HG02870 (cell line): ENCODE results near the gene VAMP8.
"Not testable (repeated sequence)": the region's sequence is repeated elsewhere in the genome, so short reads cannot be mapped to it uniquely, and the experiment has no call there.

ENCODE experiments used
- ATAC-seq: cut with Tn5 transposase; IDR thresholded peaks from one replicate; pipeline ENCODE4 v1.9.1; 2021; ENCODE audit warnings: mild to moderate bottlenecking, moderate library complexity; ENCODE audit not compliant: unreplicated experiment

The VAMP8 gene

DNA sequence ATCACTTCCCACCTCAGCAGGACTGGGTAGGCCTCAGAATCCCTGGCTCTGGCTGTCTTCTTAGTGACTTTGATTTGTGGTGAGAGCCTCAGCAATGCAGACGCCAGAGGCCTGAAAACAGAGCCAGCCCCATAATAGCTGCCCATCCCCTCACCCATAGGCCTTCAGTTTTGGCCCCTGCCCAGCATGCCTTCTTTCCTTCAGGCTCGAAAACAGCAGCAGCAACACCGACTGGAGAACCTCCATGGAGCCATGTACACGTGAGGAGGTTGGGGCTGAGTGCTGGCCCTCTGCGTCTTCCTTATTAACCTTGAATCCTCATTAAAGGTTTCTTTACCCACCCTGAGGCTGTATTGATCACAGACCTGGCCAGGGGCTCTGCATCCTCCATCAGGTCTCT lies 19.9 kb downstream of the VAMP8 start:
- ATAC-seq, result no peak

DNA sequence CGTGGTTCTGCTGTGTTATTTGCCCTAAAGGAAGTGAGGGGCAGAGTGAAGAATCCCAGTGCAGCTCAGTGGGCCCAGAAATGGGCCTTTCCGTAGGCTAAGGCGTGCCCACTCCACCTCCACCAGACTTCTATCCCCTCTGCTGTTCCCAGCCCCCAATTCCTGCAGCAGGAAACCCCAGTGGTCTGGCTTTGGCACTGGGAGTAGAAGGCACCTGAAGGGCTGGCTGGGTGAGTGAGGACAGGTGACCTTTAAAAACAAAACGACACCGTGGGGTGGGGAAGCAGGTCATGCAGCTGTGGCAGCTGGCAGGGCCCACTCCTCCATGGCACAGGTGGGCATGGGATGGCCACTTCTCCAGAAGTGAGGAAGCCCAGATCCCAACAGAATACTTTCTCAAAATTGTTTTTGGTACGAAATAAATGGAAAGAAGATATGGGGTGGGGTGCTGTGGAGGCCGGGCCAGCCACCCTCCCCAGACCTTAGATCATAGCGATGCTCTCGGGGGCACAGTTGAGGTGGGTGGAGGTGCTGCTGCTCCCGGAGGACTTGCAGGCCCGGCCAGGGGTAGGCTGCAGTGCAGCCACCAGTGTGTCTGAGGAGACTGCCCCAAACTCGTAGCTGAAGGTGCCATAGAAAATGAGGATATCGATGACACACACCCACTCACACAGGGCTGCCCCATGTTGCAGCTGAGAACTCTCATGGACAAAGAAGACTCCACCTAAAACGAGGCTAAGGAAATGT lies 21.4 kb downstream of the VAMP8 start:
- no peak for ATAC-seq

DNA sequence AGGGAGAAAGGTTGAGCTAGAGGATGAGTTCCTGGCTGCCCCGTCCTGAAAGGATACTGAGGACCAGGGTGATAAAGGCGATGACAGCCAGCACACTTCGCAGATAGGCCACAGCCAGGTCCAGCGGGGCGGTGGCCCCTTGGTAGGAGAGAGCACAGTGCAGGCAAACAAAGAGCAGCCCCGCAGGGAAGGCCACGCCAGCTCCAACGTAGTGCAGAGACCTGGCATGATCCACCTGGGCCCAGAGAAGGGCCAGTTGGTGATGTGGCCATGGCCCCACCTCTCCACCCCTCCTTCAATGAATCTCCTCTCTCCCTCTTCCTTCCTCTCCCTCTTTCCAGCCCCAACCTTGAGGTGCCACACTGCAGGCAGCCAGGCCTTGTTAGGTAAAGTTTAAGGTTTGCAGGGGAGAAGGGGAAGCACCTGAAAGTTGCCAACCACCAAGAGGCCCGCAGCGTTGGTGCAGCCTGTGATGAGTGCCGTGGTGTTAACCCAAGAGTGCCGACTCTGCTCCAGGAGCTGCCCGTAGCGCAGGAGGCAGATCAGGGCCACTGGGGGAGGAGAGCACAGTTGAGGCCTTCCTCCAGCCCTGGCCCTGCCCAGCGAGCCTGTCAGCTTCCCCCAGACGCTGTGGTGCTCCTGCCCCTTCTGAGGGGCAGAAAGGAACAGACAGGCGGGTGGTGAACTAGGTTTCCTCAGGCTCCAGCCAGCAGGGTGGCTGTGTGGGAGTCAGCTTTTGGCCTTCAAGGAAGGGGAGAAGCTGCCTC lies 22.3 kb downstream of the VAMP8 start:
- no peak for ATAC-seq

DNA sequence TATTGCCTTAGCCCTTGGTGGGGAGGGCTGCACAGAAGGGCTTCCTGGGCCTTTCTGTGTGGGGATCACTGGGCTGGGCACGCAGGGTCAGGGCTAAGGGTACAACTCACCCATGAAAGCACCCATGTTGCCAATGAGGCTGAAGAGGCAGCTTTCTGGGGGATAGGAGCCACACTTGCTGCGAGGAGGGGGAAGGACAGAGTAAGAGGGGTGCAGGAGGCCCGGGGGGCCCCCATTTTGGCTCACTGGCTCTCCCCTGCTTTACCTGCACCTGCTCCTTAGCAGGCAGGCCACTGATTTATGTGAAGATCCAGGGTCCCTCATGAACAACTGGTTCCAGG lies 22.8 kb downstream of the VAMP8 start:
- no peak for ATAC-seq

DNA sequence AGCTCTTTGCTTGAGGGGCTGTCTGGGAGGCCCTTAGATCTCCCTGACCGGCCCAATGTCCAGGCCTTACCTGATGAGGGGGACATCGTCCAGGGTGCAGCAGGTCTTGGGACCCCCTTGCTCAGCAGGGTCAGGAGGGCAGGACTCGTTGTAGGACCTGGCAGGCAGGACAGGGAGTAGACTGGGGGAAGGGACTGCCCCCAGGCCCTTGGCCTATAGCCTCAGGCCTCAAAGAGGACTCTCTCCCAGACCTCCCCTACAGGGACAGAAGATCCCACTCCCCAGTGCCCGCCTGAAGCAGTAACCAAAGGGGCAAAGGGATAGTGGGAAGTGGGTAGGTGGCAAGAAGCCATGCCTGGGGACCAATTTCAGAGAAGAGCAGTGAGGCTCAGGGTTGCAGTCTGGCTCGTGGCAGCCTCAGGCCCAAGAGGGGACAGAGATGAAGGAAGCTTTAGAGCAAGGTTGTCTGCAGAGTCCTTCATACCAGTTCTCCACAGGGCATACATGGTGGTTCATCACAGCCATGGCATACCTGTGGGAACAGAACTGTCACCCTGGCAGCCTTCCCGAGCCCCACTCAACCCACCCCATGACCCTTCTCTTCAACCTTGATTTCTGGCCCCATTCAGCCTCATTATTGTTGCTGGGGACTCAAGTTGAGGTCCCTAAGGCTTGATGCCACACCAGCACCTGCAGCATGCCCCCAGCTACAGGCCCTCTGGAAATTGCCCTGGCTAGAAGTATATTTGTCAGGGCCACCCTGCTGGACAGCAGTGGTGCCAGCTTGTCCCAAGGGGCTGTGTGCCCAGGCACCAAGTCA lies 23.8 kb downstream of the VAMP8 start:
- no peak for ATAC-seq

DNA sequence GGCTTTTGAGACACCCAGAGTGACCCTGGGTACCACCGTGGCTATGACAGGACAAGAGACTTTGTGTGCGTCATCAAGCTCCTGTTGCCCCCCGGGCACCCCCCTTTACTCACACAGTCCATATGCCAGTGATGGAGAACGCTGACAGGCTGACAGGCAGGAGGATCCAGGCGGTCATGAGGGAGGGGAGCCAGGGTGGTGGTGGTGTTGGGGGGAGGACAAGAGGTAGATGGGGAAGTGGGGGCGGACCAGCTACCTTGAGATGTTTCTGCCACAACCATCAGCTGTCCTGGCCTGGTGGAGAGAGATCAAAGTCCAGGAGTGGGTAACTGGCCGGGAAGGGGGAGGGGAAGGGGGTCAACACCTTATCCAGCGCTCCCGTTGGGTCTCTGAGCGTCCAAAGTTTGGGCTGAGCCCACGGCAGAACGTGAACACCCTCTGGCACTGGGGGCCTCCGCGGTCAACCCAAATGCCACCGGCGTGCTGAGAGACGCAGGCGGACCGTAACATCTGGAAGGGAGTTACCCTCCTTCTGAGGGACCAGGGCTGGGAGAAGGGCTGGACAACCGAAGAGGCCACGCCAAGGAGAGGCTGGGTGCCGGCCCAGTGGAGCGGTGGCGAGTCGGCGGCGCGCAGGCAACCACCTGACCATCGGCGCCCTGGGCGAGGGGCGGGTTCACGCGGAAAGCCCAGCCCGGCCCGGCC lies 24.5 kb downstream of the VAMP8 start:
- ATAC-seq, result peak; percentile 39

DNA sequence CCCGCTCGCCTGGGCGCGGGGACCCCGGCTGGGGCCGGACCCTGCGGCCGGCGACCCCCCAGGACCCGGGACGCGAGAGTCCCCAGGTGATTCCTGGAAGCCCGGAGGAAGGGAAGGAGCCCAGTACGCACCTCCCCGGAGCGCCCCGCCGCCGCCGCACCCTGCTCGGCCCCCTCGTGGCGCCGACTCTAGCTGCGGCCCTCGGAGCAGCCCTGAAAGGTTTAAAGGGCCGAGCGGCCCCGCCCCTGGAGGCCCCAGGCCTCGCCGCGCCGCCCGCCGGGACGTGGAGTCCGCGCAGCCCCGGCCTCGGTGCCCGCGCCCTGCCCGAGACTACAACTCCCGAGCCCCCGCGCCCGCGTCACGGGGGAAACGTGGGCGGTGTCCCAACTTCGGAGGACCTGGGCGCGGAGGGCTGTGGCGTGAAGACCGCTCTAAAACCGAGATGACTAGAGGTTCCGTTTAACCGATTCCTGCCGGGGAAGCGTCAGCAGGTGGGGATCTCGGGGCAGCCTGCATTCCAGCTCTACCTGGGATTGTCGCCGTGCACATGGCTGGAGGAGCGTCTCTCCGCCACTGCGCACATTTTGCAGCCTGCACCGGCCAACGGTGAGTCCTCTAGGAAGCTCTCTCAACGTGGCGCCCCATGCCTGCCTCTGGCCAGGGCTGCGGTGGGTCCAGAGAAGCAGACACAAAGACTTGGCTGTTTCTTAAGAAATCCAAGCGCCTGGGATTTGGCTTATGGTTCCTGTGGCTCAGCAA lies 25.3 kb downstream of the VAMP8 start, which contains the start of gene TMEM150A:
Gene TMEM150A (minus strand): TSS at position 223 of the 759 bp plus-strand sequence. CDS start 750 bp downstream, outside the sequence.
- peak; percentile 95 for ATAC-seq

DNA sequence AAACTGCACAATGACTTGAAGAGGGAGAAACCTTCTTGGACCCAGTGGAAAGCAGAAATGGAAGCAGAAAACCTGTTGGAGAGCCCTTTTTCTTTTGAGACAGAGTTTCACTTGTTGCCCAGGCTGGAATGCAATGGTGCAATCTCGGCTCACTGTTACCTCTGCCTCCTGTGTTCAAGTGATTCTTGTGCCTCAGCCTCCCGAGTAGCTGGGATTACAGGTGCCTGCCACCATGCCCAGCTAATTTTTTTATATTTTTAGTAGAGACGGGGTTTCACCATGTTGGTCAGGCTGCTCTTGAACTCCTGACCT lies 26.7 kb downstream of the VAMP8 start:
- not testable (repeated sequence) for ATAC-seq

DNA sequence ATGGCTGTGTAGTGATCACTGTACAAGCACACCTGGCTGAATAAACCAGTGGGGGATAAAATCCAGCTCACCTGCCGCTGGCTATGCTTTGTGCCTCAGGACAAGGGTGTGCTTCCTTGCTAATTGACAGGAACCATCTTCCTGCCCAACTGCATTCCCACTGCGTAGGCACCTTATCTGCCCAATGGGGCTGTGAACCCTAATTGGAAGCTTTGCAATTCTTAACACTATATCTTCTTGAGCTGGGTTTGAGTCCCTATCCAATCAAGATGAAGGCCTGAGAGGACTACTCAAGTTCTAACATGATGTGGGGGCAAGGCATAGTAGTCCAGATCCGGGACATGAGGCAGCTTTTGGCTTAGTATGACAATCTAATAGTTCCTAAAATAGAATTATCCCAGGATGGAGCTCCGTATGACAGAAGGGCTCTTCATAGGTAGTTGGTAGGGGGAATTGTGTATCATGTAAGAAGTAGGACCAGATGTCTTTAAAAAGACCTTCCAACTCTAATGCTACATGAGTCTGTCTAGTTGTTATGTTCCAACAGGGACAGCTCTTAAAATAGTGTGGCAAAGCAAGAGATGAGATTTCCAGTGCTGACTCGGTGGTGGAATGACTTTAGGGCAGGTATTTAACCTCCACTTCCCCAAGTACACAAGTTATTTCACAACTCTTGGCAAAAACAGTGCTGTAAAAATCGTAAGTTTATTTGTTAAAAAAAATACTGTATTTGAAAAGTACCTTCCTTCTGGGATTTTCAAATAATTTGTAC lies 27.4 kb downstream of the VAMP8 start:
- ATAC-seq, result no peak

DNA sequence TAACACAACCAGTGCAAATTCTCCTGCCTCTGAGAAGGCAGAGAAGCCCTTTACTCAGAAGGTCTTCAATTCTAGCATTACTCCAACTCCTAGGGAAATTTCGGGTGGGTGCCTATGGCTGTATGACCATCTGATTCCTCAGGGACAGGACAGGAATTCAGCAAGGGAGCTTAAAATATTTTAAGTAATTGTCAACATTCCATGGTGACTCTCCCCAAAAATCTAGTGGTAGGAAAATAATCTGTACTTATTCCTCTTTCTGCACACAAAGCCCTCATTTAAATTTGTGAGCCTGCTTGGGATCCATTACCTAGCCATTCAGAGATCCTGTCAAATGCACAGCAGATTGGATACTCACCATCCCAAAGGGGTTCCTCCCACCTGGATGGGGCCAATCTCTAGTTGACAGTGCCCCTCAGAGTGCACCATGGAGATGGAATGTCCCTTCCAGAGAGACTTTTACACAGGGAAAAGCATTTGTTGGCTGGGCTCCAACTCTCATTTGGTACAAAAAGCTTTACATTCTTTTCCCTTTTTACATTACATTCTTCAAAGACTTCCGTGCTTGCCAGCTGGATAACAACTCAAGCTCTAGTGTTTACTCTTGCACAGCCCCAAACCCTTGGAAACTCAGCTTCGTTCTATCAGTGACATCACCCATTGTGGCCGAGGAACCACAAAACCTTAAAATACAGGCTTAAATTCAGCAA lies 28.2 kb downstream of the VAMP8 start:
- no peak for ATAC-seq

DNA sequence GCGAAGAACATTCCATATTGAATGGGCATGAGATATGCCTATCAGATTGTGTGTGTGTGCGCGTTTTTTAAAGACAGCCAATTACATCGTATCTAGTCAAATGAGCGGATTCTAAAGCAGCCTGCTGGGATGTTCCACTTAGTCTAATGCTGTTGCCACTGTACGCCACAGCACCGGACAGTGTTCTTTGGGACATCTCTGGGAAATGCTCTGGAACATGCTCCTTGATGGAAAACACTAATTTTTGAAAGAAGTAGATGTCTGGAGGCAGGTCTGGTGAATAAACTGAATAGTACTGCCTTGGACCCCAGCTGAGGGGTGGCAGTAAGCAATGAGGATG lies 28.7 kb downstream of the VAMP8 start:
- no peak for ATAC-seq

DNA sequence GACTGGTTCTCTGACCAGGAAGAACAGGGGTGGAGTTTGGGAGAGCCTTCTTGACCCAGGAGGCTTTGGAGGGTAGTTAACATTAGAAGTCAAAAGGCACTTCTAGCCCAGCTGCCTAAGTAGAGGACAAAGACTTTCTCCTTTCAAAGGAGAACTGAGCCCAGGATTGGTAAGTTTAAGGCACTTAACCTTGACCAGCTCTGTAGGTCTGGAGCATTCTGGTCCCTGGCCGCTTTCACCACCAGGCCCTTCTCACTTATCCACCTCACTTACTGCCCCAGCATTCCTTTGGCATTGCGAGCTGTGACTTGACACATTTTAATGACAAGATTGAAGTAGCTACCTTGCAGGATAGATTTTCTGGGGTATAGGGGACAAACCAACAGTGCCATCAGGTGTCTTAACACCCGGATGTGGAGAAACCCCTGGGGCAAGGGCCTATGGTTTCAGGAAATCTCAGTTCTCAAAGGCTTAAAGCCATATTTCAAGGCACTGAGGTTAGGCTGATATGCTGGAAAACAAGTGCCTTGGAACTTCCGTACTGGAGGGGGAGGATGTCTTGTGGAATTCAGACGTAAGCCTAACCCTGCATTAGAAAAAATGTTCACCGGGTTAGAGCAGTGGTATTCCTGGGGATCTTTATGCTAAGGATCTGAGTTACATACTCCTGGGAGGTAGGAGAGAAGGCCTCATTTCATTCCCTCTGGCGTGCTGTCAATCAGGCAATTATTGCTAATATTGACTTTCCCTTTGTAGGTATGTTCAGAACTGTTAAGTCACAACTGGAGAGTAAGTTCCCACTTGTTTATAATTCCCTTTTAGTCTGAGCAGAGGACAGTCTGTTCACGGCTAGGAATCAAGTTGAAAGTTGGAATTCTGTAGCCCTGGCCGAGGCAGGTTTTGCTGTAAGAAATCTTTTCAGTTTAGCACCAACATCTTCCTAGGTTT lies 30.2 kb downstream of the VAMP8 start:
- ATAC-seq, result no peak

DNA sequence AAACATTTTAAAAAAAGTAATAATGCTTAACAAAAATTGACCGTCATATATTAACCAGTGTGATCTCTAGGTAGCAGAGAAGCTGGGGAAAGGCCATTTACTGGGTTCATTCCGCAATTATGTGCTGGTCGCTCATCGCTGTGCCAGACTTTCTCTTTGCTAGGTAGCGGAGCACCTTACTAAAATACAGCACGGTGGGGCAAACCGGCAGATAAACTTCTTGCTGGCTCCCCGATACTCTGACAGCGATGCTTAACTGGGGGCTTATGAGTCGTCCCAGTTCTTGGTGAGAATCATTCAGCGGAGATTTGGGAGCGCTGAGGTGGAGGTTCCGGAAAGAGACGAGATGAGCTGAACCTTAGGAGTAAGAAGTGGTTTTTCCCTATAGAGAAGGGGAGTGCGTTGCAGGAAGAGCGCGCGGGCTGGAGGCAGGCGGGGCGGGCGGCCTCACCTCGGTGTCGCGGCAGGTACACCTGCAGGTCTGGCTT lies 33.9 kb downstream of the VAMP8 start:
- ATAC-seq, result no peak

DNA sequence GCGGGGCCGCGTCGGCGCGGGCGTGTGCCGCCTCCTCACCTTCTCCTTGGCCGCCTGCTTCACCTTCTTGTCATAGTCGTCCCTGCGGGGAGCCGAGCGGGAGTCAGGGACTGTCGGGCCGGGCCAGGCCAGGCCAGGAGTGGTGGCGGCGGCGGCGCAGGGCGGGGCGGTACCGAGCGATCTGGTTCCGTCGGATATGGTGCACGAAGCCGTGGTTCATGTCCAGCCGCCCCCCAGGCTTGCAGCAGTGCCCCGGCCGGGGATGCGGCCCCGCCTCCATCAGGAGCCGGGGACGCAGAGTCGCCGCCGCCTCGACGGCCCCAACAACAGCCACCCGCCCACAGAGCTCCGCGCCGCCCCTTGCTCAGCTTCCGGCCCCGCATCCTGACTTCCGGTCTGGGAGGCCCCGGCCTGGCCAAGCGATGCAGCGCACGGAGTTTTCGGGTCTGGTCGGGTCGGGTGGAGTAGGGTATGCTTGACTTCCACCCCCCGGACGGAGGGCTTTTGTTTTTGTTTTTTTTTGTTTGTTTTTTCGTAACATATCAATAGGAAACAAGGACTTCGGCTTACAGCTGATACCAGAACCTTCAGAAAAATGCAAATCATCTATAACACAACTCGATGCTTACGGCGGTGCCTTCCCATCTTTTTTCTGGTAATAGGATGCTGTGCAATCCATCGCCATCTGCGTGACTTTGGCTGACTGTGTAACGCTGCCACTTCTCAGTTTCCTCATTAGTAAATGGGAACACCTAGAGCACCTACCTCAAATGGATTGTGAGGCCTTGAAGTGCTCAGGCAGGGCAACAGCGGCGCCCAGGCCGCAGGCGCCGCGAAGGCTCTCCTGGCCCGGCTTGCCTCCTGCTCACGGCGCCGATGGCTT lies 34.6 kb downstream of the VAMP8 start, which contains the start of gene C2orf68:
Gene C2orf68 (minus strand): TSS at position 362 of the 883 bp plus-strand sequence. CDS start 82 bp downstream, at position 280.
- peak; percentile 72 for ATAC-seq

DNA sequence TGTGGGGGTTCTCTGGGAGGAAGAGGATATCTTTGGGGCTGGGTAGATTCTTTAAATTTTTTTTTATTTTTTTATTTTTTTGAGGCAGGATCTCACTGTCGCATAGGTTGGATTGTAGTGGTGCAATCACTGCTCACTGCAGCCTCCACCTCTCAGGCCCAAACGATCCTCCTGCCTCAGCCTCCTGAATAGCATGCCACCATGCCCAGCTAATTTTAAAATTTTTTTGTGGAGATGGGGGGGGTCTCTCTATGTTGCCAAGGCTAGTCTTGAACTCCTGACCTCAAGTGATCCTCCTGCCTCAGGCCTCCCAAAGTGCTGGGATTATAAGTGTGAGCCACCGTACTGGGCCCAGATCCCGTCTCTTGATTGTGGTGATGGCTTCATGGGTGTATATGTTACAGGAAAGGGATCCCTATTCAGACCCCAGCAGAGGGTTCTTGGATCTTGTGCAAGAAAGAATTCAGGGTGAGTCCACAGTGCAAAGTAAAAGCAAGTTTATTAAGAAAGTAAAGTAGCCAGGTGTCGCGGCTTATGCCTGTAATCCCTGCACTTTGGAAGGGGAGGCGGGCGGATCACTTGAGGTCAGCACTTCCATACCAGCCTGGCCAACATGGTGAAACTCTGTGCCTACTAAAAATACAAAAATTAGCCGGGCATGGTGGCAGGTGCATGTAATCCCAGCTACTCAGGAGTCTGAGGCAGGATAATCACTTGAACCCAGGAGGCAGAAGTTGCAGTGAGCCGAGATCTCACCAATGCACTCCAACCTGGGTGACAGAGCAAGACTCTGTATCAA lies 36.5 kb downstream of the VAMP8 start:
- ATAC-seq, result no peak

DNA sequence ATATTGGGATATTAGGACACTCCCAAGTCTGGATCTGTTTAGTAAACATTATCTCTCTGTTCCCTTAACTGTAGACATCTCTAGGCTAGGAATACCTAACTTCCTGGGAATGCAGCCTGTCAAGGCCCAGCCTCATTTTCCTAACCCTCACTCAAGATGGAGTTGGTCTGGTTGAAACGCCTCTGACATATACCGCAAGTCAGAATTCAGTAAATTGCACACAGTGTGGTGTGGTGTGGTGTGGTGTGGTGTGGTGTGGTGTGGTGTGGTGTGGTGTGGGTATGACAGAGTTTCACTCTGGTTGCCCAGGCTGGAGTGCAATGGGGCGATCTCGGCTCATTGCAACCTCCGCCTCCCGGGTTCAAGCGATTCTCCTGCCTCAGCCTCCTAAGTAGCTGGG lies 37.4 kb downstream of the VAMP8 start:
- ATAC-seq, result not testable (repeated sequence)
